Activated naive CD8-positive, alpha-beta T cell treated with anti-CD3 and anti-CD28 coated beads for 36 hours (primary cell): ENCODE data around the gene RERE. TPM values are rescaled to one million over a fixed set of nuclear protein-coding genes. Genes with fewer than 3 reads are reported as not detected.
"Not testable (repeated sequence)": the region's sequence is repeated elsewhere in the genome, so short reads cannot be mapped to it uniquely, and the experiment has no call there.

Experiments
- DNase-seq: peaks from one replicate; pipeline ENCODE4 v3.0.0; 2021
- H3K27ac Mint-ChIP-seq: one replicate; pipeline ENCODE4 v1.8.0; 2022; ENCODE audit warnings: mild to moderate bottlenecking, moderate library complexity, mixed read lengths
- H3K27me3 Mint-ChIP-seq: one replicate; pipeline ENCODE4 v1.8.0; 2022; ENCODE audit warnings: mild to moderate bottlenecking, mixed read lengths
- H3K36me3 Mint-ChIP-seq: one replicate; pipeline ENCODE4 v1.8.0; 2021; ENCODE audit warnings: mild to moderate bottlenecking, mixed read lengths
- H3K4me1 Mint-ChIP-seq: one replicate; pipeline ENCODE4 v1.8.0; 2021; ENCODE audit warnings: mixed read lengths
- H3K4me3 Mint-ChIP-seq: one replicate; pipeline ENCODE4 v1.8.0; 2022; ENCODE audit warnings: mild to moderate bottlenecking, moderate library complexity, mixed read lengths
- H3K9me3 Mint-ChIP-seq: one replicate; pipeline ENCODE4 v1.8.0; 2022; ENCODE audit warnings: mixed read lengths
- total RNA-seq, 2 experiments: library from RNA; stranded (reverse); gene quantifications; one replicate each; pipeline ENCODE4 v1.2.3, GENCODE V29; 2021

RERE gene
- total RNA-seq, 2 experiments from 2014 or later, result 36.8 to 39.6 TPM

DNA sequence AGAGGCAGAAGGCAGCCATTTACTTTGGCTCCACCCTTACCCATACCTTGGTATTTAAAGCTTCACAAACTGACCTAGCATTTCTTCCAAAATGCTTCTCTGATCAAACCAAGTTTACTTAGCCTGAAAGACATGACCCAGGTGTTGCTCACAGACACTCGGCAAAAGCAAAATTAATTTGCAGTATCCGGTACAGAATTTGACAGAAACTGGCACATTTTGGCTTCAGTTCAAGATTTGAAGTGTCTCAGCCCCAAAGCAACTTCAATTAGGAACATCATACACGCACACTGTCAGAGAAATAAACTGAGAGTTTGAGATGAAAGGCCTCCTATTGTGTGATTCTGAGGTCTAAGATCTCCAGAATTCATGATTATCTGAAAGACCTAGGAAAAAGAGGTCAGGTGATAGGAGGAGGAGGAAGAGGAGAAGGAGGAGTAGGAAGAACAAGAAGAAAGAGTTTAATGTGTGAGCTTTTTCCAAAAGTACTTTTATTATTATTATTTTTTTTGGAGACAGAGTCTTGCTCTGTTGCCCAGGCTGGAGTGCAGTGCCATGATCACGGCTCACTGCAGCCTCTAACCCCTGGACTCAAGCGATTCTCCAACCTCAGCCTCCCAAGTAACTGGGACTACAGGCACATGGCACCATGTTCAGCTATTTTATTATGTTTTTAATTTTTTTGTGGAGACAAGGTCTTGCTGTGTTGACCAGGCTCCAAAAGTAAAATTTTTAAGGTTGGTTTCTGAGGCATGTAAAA is 355.9 kb downstream of the RERE start:
- Mint-ChIP-seq H3K36me3 (peaks cover 14% of the 10 kb centered on the region), H3K27ac (no peak overlapping the region), H3K4me1 (peaks cover 40% of the 10 kb centered on the region), H3K9me3 (no peaks in the 10 kb centered on the region), H3K4me3 (no peak overlapping the region), H3K27me3 (no peaks in the 10 kb centered on the region)
- DNase-seq, result no peak

- Mint-ChIP-seq H3K4me3 (no peak overlapping the region), H3K27me3 (no peaks in the 10 kb centered on the region), H3K9me3 (no peaks in the 10 kb centered on the region), H3K36me3 (peaks cover 12% of the 10 kb centered on the region), H3K27ac (no peak overlapping the region), H3K4me1 (peaks cover 45% of the 10 kb centered on the region)
- no peak for DNase-seq
Measured at GRCh38 chr1:8460784-8461183, 356.7 kb downstream of the RERE start.

GRCh38 chr1:8460132-8460544 is 357.3 kb downstream of the RERE start:
- Mint-ChIP-seq H3K27me3 (no peaks in the 10 kb centered on the region), H3K27ac (no peak overlapping the region), H3K36me3 (peaks cover 11% of the 10 kb centered on the region), H3K4me3 (no peak overlapping the region), H3K4me1 (peaks cover 48% of the 10 kb centered on the region), H3K9me3 (no peaks in the 10 kb centered on the region)
- no peak for DNase-seq

DNA sequence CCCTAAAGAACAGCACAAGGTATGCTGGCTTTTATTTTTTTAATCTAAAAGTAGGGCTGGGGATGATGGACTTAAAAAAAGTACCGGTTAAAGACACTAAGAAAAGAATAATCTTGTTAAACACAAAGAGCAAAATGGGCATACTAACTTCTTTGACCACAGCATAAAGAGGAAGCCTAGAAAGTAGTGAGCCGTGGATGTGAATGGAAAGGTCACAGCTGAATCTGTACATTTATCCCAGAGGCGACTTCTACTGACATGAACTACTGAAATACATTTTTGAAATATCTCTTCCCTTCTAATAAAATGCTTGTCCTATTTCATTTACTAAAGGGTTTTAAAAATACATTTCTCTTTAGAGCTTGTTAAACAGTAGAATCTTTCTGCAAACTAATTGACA is 358.8 kb downstream of the RERE start:
- DNase-seq, result no peak
- peaks cover 11% of the 10 kb centered on the region for H3K36me3 Mint-ChIP-seq
- H3K9me3 Mint-ChIP-seq, result no peaks in the 10 kb centered on the region
- no peak overlapping the region for H3K4me3 Mint-ChIP-seq
- H3K27me3 Mint-ChIP-seq, result no peaks in the 10 kb centered on the region
- H3K27ac Mint-ChIP-seq, result no peak overlapping the region
- peaks cover 41% of the 10 kb centered on the region for H3K4me1 Mint-ChIP-seq

- Mint-ChIP-seq H3K36me3 (peaks cover 11% of the 10 kb centered on the region), H3K9me3 (no peaks in the 10 kb centered on the region), H3K4me3 (no peak overlapping the region), H3K27me3 (no peaks in the 10 kb centered on the region), H3K27ac (no peak overlapping the region), H3K4me1 (peaks cover 33% of the 10 kb centered on the region)
- DNase-seq, result no peak
Measured at GRCh38 chr1:8457760-8458381, 359.6 kb downstream of the RERE start.

DNA sequence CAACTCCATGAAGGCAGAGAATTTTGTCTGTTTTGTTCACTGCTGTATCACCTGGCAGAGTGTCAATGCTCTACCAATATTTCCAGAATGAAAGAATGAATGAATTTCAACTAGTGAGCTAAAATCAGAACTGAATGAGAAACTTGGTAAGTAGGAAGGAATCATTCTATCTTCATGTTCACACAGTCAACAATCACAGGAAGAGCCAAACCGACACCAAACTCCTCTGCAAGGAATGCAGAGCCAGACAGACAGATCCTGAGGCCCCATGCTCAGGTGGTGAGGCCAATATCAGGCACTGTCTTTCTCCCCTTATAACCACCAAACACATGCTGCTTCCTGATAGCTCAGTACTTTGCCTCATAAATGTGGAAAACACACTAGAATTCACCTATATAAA is 360.4 kb downstream of the RERE start:
- peaks cover 27% of the 10 kb centered on the region for H3K4me1 Mint-ChIP-seq
- peaks cover 9% of the 10 kb centered on the region for H3K36me3 Mint-ChIP-seq
- no peaks in the 10 kb centered on the region for H3K9me3 Mint-ChIP-seq
- DNase-seq, result no peak
- H3K4me3 Mint-ChIP-seq, result no peak overlapping the region
- no peak overlapping the region for H3K27ac Mint-ChIP-seq
- H3K27me3 Mint-ChIP-seq, result no peaks in the 10 kb centered on the region

DNA sequence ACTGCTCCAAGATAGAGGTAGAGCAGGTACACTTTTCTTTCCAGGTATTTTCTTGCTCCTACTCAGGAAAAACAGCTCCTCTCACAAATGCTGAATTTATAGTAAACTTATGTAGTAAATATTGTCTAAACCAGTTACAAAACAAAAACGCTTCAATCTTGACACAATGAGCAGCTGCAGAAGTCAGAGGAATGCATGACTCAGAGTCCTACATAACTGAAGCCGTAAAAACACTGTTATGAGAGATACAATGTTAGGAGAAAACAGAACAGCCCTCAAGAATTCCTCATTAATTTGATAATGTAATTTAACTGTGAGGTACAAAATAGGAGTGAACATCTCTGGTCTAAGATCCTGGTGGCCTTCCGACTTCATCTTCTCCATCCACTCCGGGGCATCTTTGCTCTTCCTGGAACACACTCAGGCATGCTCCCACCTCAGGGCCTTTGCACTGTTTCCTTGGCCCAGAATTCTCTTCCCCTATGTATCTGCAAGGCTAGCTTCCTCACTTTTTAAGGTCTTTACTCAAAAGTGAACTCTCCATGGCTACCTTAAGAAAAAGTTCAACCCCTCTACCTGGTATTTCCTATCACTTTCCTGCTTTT is 361.0 kb downstream of the RERE start:
- Mint-ChIP-seq H3K27me3 (no peaks in the 10 kb centered on the region), H3K36me3 (peaks cover 7% of the 10 kb centered on the region), H3K27ac (no peak overlapping the region), H3K4me1 (peaks cover 25% of the 10 kb centered on the region), H3K4me3 (no peak overlapping the region), H3K9me3 (no peaks in the 10 kb centered on the region)
- DNase-seq, result no peak

DNA sequence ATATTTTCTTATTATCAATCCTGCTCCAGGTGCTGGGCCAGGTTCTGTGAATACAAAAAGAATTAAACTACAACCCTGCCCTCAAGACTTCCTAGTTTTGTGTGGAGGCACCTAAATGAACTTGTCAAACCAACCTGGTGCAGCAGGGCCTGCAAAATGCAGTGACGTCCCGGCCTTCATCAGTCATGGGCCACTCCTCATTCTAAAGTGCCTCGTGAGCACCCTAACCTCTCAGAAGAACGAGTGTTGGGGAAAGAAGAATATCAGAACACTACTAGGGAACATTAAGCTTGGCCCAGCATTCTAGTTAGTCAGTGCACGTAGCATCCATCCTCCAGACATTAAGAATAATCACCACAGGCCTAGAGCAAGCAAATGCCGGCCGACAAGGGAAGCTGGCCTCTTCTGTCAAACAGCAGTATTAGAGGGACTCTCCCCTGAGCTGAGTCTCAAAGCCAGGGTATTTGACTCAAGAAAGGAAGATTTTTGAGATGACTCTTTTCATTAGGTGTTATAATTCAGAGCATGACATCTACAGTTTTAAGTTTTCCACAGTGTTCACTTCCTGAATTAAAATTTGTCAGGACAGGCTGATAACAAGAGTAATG is 361.6 kb downstream of the RERE start:
- Mint-ChIP-seq H3K4me1 (peaks cover 21% of the 10 kb centered on the region), H3K27ac (no peak overlapping the region), H3K4me3 (no peak overlapping the region), H3K27me3 (no peaks in the 10 kb centered on the region), H3K9me3 (no peaks in the 10 kb centered on the region), H3K36me3 (peaks cover 4% of the 10 kb centered on the region)
- DNase-seq, result no peak

- Mint-ChIP-seq H3K36me3 (peaks cover 15% of the 10 kb centered on the region), H3K27me3 (no peaks in the 10 kb centered on the region), H3K27ac (no peak overlapping the region), H3K9me3 (peaks cover 1% of the 10 kb centered on the region), H3K4me1 (peaks cover 11% of the 10 kb centered on the region), H3K4me3 (no peak overlapping the region)
- DNase-seq, result no peak
Measured at GRCh38 chr1:8450312-8450711, 367.1 kb downstream of the RERE start.

DNA sequence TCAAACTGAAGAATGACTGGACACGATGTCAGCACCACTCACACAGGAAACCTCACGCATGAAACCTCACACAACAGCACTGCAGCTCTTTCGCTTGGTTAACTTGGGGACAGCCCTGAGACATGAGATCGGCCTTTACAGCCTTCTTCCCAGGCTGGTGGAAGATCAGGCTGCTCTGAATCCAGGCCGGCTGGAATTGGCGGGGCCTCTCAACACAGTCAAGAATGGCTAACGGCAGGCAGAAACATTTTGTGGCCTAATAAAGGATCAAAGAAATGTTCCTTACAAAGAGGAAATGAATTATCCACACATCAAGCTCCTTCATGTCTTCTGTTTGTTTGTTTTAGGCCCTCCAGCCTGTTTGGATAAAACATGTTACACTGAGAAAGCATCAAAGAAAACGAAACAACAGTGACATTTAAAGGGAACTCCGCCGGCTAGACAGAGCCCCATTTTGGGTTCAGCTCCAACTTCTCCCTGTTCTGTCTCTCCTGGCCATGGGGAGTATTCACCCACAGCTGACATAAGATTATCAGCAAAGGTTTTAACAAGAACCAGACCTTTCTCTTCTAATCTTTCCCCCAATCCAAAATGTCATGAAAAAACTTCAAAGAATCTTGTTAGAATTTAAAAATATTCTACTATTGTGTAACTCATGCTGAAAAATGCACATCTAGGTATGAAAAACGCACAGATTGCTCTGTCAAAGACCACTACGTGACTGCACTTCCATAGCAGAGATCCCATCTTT is 368.4 kb downstream of the RERE start:
- Mint-ChIP-seq H3K36me3 (peaks cover 17% of the 10 kb centered on the region), H3K27me3 (no peaks in the 10 kb centered on the region), H3K9me3 (peaks cover 1% of the 10 kb centered on the region), H3K4me1 (peaks cover 11% of the 10 kb centered on the region), H3K27ac (no peak overlapping the region), H3K4me3 (no peak overlapping the region)
- DNase-seq, result no peak

GRCh38 chr1:8448505-8448904 is 368.9 kb downstream of the RERE start:
- H3K27ac Mint-ChIP-seq, H3K4me3 Mint-ChIP-seq, H3K9me3 Mint-ChIP-seq, H3K27me3 Mint-ChIP-seq, DNase-seq: not testable (repeated sequence)
- Mint-ChIP-seq H3K4me1 (peaks cover 11% of the 10 kb centered on the region), H3K36me3 (peaks cover 17% of the 10 kb centered on the region)

GRCh38 chr1:8447616-8448150 is 369.8 kb downstream of the RERE start:
- peaks cover 1% of the 10 kb centered on the region for H3K9me3 Mint-ChIP-seq
- H3K27me3 Mint-ChIP-seq, result no peaks in the 10 kb centered on the region
- DNase-seq, result no peak
- no peak overlapping the region for H3K4me3 Mint-ChIP-seq
- H3K36me3 Mint-ChIP-seq, result peaks cover 17% of the 10 kb centered on the region
- peaks cover 11% of the 10 kb centered on the region for H3K4me1 Mint-ChIP-seq
- H3K27ac Mint-ChIP-seq, result no peak overlapping the region

DNA sequence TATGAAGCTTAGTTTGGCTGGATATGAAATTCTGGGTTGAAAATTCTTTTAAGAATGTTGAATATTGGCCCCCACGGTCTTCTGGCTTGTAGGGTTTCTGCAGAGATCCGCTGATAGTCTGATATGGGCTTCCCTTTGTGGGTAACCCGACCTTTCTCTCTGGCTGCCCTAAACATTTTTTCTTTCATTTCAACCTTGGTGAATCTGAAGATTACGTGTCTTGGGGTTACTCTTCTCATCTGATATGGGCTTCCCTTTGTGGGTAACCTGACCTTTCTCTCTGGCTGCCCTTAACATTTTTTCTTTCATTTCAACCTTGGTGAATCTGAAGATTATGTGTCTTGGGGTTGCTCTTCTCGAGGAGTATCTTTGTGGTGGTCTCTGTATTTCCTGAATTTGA is 371.3 kb downstream of the RERE start:
- H3K4me3 Mint-ChIP-seq, DNase-seq, H3K9me3 Mint-ChIP-seq, H3K27me3 Mint-ChIP-seq: not testable (repeated sequence)
- Mint-ChIP-seq H3K36me3 (peaks cover 17% of the 10 kb centered on the region), H3K4me1 (peaks cover 11% of the 10 kb centered on the region), H3K27ac (peak overlapping the region; percentile 20)

- DNase-seq, result no peak
- H3K9me3 Mint-ChIP-seq, result peaks cover 1% of the 10 kb centered on the region
- H3K27ac Mint-ChIP-seq, result no peak overlapping the region
- H3K36me3 Mint-ChIP-seq, result peaks cover 15% of the 10 kb centered on the region
- H3K27me3 Mint-ChIP-seq, result no peaks in the 10 kb centered on the region
- no peak overlapping the region for H3K4me3 Mint-ChIP-seq
- H3K4me1 Mint-ChIP-seq, result peaks cover 19% of the 10 kb centered on the region
Measured at GRCh38 chr1:8443558-8444194, 373.8 kb downstream of the RERE start.
